EL (cell line): ENCODE measurements around the gene SEZ6L2.
"Not testable (repeated sequence)": the region's sequence is repeated elsewhere in the genome, so short reads cannot be mapped to it uniquely, and the experiment has no call there.

ENCODE experiments used
- DNase-seq: peaks from one replicate; pipeline ENCODE4 v3.0.0-alpha.2; 2016

The SEZ6L2 gene

DNA sequence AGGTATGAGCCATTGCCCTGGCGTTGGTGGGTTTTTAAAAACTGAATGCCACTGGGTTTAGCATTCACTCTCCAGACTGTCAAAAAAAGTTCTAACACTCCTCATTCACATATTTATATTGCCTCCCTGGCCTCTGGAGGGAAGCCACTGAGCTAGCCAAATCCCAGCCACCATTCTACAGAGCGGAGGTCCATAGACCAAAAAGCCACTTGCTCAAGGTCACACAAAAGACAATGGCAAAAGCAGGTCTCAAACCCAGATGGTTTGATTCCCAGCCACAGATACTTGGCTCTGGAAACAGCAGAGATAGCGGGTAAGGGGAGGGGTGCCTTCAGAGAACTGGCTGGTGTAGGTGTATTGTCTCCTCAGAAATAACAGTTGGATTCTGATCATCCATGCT is 18.3 kb downstream of the SEZ6L2 start:
- no peak for DNase-seq

DNA sequence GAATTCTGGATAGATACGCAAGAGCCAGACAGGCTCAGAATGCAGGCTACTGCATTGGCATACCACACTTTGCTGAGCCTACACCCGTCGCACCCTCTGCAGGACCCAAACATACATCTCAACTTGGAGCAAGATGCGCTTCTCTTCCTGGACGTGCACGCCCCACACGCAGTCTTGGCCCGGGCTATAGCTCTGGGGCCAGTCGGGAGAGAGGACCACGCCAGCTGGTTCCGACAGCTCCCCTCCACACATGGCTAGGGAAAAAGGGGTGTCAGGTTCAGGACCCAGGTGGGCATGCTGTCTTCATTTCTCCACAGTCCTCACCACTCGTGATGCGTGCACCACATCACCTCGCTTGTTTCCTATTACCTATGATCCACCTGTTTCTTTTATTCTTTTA is 21.2 kb downstream of the SEZ6L2 start:
- DNase-seq = no peak

- peak; percentile 65 for DNase-seq
Observed at GRCh38 chr16:29877266-29877961, 21.9 kb downstream of the SEZ6L2 start.

DNA sequence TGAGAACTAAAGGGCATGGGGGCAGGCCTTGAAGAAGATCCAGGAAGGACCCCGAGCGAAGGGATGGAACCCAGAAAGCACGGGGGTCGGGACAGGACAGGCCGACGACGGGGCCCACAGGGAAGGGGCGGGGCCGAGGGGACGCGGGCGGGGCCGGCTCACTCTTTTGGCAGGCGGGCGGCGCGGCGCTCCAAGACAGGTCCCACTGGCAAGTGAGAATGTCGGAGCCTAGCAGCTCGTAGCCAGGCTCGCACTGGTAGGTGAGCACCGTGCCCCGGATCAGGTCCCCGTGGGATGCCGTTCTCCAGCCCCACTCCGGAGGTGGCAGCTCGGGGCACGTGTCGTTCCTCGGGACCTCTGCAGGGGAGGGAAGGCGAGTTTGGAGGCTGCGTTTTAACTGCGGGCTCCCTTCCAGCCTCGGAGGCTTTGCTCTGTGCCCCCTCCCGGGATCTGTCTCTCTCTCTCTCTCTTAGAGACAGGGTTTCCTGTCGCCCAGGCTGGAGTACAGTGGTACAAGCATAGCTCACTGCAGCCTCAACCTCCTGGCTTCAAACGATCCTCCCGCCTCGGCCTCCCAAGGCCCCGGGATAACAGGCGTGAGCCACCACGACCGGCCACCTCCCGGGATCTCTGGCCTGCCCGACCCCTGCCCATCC is 22.6 kb downstream of the SEZ6L2 start:
- DNase-seq = peak; percentile 21

GRCh38 chr16:29876217-29876593 is 23.1 kb downstream of the SEZ6L2 start:
- peak; percentile 12 for DNase-seq

- no peak for DNase-seq
Observed at GRCh38 chr16:29875206-29875605, 24.1 kb downstream of the SEZ6L2 start.

- no peak for DNase-seq
Observed at GRCh38 chr16:29873319-29873718, 26.0 kb downstream of the SEZ6L2 start.

GRCh38 chr16:29871822-29872546 is 27.4 kb downstream of the SEZ6L2 start:
- DNase-seq = no peak

GRCh38 chr16:29869067-29869466 is 30.3 kb downstream of the SEZ6L2 start:
- DNase-seq = not testable (repeated sequence)

DNA sequence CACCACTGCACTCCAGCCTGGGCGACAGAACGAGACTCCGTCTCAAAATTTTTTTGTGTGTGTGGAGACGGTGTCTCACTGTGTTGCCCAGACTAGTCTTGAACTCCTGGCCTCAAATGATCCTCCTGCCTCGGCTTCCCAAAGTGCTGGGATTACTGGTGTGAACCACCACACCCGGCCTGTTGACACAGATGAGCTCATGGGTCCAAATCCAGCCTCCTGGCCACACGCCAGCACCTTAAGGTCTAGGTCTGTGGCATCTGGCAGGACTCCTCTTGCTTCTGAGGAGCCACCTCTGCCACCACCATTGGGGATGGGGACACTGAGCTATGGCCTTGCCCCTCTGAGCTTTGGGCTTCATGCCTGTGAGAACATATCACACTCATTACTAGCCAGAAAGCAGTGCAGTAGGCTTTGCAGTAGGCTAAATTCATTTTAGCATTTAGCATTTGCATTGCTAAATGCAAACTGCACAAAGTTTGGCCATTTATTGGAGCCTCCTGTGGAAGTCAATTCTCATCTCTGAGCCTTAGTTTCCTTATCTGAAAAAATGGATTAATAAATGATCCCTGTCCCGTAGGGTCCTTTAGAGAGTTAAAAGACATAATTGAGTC is 30.8 kb downstream of the SEZ6L2 start:
- no peak for DNase-seq

GRCh38 chr16:29864205-29864604 is 35.1 kb downstream of the SEZ6L2 start:
- no peak for DNase-seq

- DNase-seq = no peak
Observed at GRCh38 chr16:29863669-29863984, 35.7 kb downstream of the SEZ6L2 start.

DNA sequence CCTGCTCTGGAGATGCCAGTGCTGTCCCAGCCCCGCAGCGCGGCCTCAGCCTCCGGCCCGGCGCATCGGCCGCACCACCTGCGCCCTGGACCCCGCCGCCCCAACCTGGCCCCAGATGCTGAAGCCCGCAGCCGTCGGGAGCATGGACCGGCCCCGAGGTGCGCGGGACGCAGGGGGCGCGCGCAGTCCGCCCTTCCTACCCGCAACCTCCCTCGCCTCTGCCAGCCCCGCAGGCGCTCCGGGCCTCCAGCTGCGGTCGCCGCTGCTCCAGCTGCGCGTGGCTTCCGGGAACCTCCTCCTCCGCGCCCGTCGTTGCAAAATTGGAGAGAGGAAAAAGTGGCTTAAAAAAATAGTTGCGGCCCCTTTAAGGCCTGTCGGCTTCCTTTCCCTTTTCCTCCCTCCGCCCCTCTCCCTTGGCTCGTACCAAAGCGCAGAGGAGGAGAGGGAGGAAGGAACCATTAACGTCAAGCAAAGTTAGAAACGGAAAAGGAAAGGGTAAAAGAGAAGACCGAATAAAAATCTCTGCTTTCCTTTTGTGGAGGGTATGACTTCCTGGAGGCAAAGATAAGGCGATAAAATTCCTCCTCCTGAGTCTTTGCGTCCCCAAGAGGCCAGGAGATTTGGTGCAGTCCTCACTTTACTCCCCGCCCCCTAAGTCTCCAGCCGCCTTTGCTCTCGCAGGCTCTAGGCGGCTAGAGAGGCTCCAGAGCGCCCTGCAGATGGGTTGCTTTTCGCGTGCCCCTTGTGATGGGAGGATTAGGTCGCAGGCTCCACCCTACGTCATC is 36.3 kb downstream of the SEZ6L2 start, which contains the start of gene CDIPT:
CDIPT (minus strand) TSS at position 343 of the 785 bp plus-strand sequence. CDS start 369 bp downstream, outside the sequence.
- DNase-seq = peak; percentile 95

- DNase-seq = peak; percentile 28
Observed at GRCh38 chr16:29862383-29862883, 36.9 kb downstream of the SEZ6L2 start.

- no peak for DNase-seq
Observed at GRCh38 chr16:29860218-29860617, 39.1 kb downstream of the SEZ6L2 start.

- no peak for DNase-seq
Observed at GRCh38 chr16:29858974-29859373, 40.4 kb downstream of the SEZ6L2 start.

GRCh38 chr16:29858149-29858849 is 41.1 kb downstream of the SEZ6L2 start:
- no peak for DNase-seq

- DNase-seq = peak; percentile 75
Observed at GRCh38 chr16:29857133-29857760, 42.1 kb downstream of the SEZ6L2 start.

DNA sequence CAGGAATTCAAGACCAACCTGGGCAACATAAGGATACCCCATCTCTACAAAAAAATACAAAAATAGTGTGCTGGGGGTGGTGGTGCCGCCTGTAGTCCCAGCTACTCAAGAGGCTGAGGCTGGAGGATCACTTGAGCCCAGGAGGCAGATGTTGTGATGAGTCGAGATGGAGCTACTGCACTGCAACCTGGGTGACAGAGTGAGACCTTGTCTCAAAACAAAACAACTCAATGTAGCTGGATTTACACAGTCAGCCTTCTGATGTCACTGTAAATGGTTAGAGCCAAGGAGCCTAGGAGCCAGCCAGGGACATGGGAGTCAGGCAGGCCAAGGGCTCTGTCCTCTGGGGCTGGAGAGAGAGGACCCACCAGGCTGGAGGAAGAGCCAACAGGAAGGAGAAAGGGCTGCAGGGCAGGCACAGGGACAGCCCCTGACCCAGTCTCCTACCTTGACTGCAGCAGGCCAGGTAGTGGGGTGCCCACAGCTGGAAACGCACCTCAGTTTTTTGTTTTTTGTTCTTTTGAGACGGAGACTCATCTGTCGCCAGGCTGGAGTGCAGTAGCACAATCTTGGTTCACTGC is 44.7 kb downstream of the SEZ6L2 start:
- DNase-seq = no peak

DNA sequence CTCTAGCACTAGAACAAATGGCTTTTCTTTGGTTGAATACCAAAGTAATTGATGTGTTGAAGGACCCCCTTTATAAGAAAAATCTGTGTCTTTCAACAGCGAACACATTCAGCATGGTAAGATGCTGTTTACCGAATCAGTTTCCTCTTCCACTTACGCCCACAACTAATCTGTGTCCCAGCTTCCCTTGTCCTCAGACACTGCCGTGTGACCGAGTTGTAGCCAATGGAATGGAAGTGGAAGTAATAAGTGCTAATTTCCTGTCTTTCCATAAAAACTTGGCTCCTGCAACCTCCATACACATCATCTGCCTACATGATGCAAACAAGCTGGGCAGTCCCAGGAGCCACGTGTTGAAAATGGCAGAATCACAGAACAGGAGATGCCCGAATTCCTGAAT is 46.7 kb downstream of the SEZ6L2 start:
- DNase-seq = no peak

GRCh38 chr16:29850998-29851397 is 48.4 kb downstream of the SEZ6L2 start:
- DNase-seq = no peak
